HK-2 (cell line): ENCODE measurements around the gene GRM2.

Source experiments
- DNase-seq: peaks from one replicate; pipeline ENCODE4 v3.0.0-alpha.2; 2018; ENCODE audit not compliant: unreplicated experiment

GRM2 gene

GRCh38 chr3:51706788-51707731 lies at the start of gene GRM2:
TSS of gene GRM2 (plus strand) at chr3:51707068. CDS start at chr3:51708984, 1,916 bp downstream.
- no peak for DNase-seq

DNA sequence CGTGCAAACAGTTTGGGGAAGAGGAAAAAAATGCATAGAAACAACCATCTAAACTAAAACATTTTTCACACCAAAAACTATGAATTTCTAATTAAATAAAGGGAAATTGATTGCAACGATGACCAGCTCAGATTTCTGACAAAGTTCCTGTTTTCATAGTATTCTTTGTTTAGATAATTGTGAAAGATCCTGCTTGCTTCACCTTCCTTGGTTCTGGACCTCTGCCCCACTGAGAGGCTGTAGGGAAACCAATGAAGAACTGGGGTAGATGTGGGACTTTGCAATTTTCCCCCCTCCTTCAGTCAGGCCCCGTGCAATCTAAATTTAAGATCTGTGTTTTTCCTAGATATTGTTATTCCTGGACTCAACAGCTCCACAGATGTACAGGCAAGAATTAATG lies 49.6 kb upstream of the GRM2 start:
- no peak for DNase-seq

GRCh38 chr3:51659942-51660341 lies 46.9 kb upstream of the GRM2 start:
- no peak for DNase-seq

DNA sequence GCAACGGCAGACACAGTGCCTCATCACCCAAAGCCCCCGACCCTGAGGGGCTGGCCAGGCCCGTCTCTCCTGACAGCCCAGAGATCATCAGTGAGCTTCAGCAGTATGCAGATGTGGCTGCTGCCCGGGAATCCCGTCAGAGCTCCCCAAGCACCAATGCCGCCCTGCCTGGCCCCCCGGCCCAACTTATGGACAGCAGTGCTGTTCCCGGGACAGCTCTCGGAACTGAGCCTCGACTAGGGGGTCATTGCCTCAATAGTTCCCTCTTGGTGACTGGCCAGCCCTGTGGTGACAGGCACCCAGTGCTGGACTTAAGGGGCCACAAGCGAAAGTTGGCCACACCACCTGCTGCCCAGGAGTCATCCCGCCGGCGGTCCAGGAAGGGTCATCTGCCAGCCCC lies 44.4 kb upstream of the GRM2 start:
- no peak for DNase-seq

- DNase-seq: no peak
Measured at GRCh38 chr3:51668756-51669155, 38.1 kb upstream of the GRM2 start.

DNA sequence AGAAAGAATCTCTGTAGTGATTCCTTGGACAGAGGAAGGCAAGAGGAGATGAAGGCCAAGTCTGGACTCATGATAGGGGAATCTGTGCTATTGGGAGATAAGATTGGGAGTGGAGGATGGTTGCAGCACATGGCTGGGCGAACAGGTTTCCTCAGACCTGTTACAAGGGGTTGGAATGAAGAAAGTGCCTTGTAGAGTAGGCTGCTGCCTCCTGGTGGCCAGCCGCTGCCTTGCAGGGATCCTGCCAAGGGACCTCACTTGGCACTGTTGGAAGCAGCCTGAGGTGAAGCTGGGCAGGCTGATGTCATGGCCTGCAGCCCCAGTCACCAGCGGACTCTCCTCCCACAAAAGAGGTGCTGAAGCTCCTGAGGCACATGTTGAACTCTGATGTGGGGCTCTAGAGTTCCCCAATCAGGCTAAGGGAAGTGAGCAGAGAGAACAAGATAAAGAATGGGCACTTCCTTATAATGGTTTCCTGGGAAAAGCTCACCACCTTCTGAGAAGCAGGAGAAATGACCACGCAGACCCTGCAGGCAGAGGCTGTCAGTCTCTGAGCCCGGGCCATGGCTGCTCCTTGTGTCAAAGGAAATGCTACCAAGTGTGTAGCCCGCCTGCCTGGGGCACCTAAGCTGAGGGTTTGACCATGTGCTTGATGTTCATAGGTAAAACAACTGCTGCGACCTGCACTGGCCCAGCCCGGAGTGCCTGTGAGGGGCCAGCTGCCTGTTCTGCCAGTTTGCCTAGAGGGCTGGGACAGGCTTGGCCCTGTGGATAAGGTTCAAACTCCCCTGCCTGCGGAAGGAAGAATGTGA lies 37.4 kb upstream of the GRM2 start:
- DNase-seq: peak; percentile 82

DNA sequence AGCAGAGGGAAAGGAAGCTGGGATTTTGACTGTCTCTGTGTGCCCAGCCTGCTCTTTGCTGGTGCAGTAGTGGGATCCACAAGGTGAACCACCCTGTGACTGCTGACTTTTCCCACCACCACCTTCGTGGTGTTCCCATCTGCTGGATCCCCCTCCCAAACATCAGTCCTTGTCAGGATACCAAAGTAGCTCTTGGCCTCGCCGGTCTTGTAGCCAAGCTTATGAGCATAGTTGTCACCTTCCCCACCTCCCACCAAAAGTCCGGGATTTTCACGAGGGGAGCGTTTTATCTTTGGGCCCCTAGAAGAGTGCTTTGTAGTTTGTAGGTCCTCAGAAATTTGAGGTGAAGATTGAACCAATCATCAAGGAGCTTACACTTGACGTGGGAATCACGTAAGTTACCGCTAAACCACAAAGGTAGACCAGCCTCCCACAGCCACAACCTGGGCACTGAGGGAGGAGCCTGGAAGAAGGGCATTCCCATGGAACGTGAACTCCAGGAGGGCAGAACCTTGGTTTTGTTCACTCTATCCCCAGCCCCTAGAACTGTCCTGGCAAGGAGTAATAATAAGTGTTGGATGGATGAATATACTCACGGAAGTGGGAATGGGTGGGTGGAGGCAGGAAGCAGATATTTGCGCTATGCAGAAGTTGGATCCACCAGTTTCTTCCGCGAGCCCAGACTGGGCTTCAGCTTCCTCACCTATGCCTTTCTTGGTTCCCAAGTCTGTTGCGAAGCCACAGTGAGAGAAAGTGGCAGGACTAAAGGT lies 36.6 kb upstream of the GRM2 start:
- no peak for DNase-seq

- DNase-seq: peak; percentile 77
Measured at GRCh38 chr3:51670823-51671733, 35.8 kb upstream of the GRM2 start, which contains the start of gene TEX264. TSS of gene TEX264 (plus strand) at chr3:51671252. CDS start at chr3:51674305, 3,053 bp downstream.

DNA sequence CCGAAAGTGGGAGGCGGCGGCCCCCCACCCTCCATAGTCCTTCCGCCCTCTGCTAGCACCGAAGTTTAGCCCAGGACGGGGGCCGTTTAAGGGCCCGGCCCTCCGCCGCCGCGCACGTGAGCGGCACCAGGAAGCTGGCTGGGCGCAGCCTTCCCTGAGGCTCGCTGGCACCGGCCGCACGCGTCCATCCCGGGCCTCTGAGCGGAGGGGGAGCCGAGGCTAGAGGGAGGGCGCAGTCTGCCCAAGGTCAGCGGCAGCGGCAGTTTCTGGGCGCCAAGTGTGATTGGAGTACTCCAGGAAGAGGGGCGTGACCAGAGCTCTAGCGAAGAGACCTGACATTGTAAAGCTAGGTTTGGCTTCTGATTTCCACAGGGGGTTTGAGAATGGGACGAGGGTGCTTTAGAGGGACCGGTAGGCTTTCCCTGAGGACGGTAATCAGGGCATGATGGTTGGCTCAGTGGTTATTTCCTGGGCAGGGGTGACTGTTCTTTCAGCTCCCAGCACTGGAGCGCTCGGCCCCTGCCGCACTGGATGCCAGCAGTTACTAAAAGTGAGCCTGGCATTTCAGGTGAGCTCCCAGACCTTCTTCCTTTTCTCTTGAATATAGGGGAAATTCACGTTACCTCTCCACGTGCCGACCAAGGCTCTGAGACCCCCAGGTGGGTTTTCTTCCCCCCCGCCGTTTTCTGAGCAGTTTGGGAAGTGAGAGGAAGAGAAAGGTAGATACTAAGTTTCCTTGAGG lies 35.0 kb upstream of the GRM2 start:
- peak; percentile 69 for DNase-seq

DNA sequence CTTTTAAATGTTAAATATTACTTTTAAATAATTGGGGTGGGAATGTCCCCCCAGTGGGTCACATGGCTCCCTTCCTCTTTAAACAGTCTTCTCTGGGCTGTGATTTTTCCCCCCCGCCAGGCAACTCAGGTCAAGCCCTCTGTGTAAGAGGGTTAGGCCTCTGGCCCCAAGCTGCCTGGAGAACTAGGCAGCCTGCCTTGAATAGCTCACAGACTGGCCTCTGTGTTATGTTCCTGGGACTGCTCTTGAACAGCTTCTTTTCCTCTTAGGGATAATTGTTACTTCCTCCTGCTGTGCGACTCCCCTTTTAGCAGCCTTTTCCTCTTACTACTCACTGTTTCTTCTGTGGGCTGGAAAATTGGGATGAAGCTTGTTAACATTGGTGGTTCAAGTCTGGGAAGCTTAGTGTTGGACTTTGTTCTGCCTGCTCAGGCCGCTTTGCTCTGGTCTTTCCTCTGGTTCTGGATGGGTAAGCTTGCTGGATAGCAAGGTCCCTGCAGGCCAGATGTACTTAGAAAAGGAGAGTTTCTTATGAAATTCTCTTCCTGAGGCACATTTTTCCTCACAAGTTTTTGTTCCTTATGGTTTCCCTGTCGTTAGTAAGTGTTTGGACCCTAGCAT lies 33.6 kb upstream of the GRM2 start:
- no peak for DNase-seq

DNA sequence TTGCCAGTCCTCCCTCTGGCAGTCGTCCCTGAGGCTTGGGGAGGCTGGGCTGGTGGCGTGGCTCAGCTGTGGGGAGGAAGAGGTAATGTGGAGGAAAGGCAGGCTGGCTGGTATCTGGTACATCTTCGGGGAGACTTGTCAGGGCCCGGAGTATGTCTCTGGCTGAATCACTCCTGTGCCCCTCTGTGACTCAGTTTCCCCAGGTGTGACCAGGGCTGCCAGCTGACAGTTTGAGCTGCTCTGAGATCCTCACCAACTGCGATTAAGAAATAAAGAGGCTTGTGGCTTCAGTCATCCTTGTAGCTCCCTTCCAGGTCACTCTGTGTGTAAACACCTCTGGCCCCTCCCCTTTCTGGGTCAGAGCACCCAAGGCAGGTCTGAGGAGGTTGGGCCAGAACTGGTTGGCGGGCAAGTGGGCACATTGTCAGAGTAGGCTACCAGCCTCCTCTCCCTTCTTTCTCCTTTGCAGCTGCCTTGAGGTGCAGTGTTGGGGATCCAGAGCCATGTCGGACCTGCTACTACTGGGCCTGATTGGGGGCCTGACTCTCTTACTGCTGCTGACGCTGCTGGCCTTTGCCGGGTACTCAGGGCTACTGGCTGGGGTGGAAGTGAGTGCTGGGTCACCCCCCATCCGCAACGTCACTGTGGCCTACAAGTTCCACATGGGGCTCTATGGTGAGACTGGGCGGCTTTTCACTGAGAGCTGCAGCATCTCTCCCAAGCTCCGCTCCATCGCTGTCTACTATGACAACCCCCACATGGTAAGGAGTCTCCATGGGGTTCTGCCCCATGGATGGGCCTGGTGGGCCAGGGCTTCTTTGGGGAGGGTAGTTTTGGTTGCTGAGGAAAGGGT lies 32.8 kb upstream of the GRM2 start:
- DNase-seq: no peak

GRCh38 chr3:51675201-51675611 lies 31.7 kb upstream of the GRM2 start:
- no peak for DNase-seq

- no peak for DNase-seq
Measured at GRCh38 chr3:51676102-51676640, 30.7 kb upstream of the GRM2 start.

- DNase-seq: no peak
Measured at GRCh38 chr3:51677358-51677757, 29.5 kb upstream of the GRM2 start.

DNA sequence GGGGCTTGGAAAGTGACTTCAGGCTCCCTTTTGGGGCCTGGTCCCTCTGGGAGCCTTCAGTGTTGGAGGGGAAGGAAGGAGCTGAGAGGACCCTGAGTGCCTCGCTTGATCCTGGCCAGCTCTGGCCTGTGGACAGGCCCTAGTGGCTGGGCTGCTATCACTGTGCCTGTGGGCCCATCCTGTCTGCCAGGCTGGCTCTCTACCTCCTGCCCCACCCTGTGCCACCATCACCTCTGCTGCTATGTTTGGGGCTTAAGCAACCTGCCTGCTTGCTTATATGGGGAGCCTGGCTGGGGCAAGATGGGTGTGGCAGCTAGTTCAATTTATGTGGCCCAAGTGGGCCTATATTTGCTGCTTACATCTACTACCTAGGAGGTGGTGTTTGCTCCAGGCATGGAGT lies 28.7 kb upstream of the GRM2 start:
- DNase-seq: no peak

GRCh38 chr3:51678641-51679040 lies 28.2 kb upstream of the GRM2 start:
- no peak for DNase-seq

GRCh38 chr3:51679318-51679717 lies 27.6 kb upstream of the GRM2 start:
- DNase-seq: no peak

- no peak for DNase-seq
Measured at GRCh38 chr3:51679777-51680176, 27.1 kb upstream of the GRM2 start.
